ENCODE measurements around the gene F2RL2.

DNA sequence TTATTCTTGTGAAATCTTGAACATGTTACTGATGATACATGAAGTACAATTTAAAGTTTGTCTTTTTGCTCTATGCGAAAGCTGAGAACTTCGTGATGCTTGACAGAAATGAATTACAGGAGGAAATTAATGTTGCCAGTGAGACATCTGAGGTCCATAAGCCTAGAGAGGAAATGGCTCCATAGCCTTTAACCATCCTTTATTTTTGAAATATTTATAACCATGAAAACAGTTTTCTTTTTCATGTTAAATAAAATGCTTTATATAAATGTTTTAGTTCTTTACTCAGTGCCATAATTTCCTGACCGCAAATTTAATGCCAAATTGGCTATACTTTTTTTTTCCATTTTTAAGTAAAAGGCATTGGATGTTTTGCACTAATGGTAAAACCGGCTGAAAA is 29.1 kb downstream of the F2RL2 start:
- TF ChIP-seq CTCF (IDR thresholded peaks at IDR 0.05 in 8 of 11, conservative IDR thresholded peaks at IDR 0.05 in 3 of 11) (no peak), POLR2A (IDR thresholded peaks at IDR 0.05) (no peak)

Data from spleen (tissue), 7 donors.